Measurements from ENCODE around the gene KIAA1671.

DNA sequence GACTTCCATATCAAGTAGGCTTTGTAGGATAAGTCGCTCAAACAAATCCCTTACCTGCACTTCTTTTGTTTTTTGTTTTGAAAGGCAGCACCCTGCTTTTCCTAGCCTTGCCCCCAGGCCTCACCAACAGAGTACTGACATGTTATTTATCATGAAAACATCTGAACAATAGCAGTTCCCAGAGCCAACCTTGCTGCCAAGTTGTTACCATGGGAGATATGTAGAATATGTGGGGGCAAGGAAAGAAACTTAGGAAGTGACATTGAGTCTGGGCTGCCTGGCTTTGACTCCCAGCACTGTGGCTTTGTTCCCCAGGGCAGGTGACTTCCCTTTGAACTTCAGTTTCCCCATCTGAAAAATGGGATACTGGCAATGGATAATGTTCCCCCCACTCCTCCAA, 193.8 kb downstream of the KIAA1671 start:
- TF ChIP-seq, protein P1, sequence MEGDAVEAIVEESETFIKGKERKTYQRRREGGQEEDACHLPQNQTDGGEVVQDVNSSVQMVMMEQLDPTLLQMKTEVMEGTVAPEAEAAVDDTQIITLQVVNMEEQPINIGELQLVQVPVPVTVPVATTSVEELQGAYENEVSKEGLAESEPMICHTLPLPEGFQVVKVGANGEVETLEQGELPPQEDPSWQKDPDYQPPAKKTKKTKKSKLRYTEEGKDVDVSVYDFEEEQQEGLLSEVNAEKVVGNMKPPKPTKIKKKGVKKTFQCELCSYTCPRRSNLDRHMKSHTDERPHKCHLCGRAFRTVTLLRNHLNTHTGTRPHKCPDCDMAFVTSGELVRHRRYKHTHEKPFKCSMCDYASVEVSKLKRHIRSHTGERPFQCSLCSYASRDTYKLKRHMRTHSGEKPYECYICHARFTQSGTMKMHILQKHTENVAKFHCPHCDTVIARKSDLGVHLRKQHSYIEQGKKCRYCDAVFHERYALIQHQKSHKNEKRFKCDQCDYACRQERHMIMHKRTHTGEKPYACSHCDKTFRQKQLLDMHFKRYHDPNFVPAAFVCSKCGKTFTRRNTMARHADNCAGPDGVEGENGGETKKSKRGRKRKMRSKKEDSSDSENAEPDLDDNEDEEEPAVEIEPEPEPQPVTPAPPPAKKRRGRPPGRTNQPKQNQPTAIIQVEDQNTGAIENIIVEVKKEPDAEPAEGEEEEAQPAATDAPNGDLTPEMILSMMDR (IDR thresholded peaks at IDR 0.05) = no peak
- TF ChIP-seq POLR2A (IDR thresholded peaks at IDR 0.05) = no peak

Data from gastroesophageal sphincter (tissue), 3 donors.